ENCODE data around the gene OLFM2.

OLFM2 gene

GRCh38 chr19:9917321-9917720, 19.0 kb downstream of the OLFM2 start:
- in situ Hi-C loops (cut with MboI; ENCODE audit: low sequenced_read_pairs, unreplicated experiment): no loop called here
- no peak for TF ChIP-seq CTCF (IDR thresholded peaks at IDR 0.05; ENCODE audit: borderline replicate concordance, control extremely low read depth, extremely low read depth, insufficient read depth, missing control alignments)
- no peak for DNase-seq (ENCODE audit: low spot score)

GRCh38 chr19:9916719-9917118, 19.6 kb downstream of the OLFM2 start:
- no peak for TF ChIP-seq CTCF (IDR thresholded peaks at IDR 0.05; ENCODE audit: borderline replicate concordance, control extremely low read depth, extremely low read depth, insufficient read depth, missing control alignments)
- in situ Hi-C loops (cut with MboI; ENCODE audit: low sequenced_read_pairs, unreplicated experiment): no loop called here
- no peak for DNase-seq (ENCODE audit: low spot score)

- DNase-seq (ENCODE audit: low spot score): peak; percentile 90
These were observed 21.8 kb downstream of the OLFM2 start for GRCh38 chr19:9914315-9915207.

GRCh38 chr19:9914001-9914314, 22.4 kb downstream of the OLFM2 start:
- no peak for TF ChIP-seq CTCF (IDR thresholded peaks at IDR 0.05; ENCODE audit: borderline replicate concordance, control extremely low read depth, extremely low read depth, insufficient read depth, missing control alignments)
- in situ Hi-C loops (cut with MboI; ENCODE audit: low sequenced_read_pairs, unreplicated experiment): no loop called here
- DNase-seq (ENCODE audit: low spot score): no peak

More at GRCh38 chr19:9914315-9915207, 21.8 kb downstream of the OLFM2 start:
- in situ Hi-C loops (cut with MboI; ENCODE audit: low sequenced_read_pairs, unreplicated experiment): no loop called here
- peak; percentile 64 for TF ChIP-seq CTCF (IDR thresholded peaks at IDR 0.05; ENCODE audit: borderline replicate concordance, control extremely low read depth, extremely low read depth, insufficient read depth, missing control alignments)

GRCh38 chr19:9913237-9914000, 22.9 kb downstream of the OLFM2 start:
- in situ Hi-C loops (cut with MboI; ENCODE audit: low sequenced_read_pairs, unreplicated experiment): no loop called here

More at GRCh38 chr19:9913237-9914000, 22.9 kb downstream of the OLFM2 start:
- TF ChIP-seq CTCF (IDR thresholded peaks at IDR 0.05; ENCODE audit: borderline replicate concordance, control extremely low read depth, extremely low read depth, insufficient read depth, missing control alignments): no peak
- DNase-seq (ENCODE audit: low spot score): peak; percentile 60
